HPDE6-E6E7 (cell line): ENCODE results near the gene GTF2H1.
"Not testable (repeated sequence)": the region's sequence is repeated elsewhere in the genome, so short reads cannot be mapped to it uniquely, and the experiment has no call there.

ENCODE experiments used
- DNase-seq: peaks from one replicate; pipeline ENCODE4 v3.0.0; 2011; ENCODE audit warnings: missing footprints; ENCODE audit errors: extremely low spot score

Gene GTF2H1

GRCh38 chr11:18319914-18320313, 2.5 kb upstream of the GTF2H1 start:
- DNase-seq = no peak

- no peak for DNase-seq
These were observed 1.8 kb upstream of the GTF2H1 start for GRCh38 chr11:18320617-18321016.

- no peak for DNase-seq
These were observed 794 bp upstream of the GTF2H1 start for GRCh38 chr11:18321578-18321968.

- no peak for DNase-seq
These were observed 627 bp downstream of the GTF2H1 start for GRCh38 chr11:18322818-18323570.

- not testable (repeated sequence) for DNase-seq
These were observed 1.5 kb downstream of the GTF2H1 start for GRCh38 chr11:18323881-18324280.

GRCh38 chr11:18324381-18324780, 2.0 kb downstream of the GTF2H1 start:
- no peak for DNase-seq

GRCh38 chr11:18329196-18329870, 7.0 kb downstream of the GTF2H1 start:
- DNase-seq = no peak

- no peak for DNase-seq
These were observed 8.6 kb downstream of the GTF2H1 start for GRCh38 chr11:18330921-18331320.

GRCh38 chr11:18332302-18332701, 9.9 kb downstream of the GTF2H1 start:
- DNase-seq = no peak

GRCh38 chr11:18332891-18333290, 10.5 kb downstream of the GTF2H1 start:
- no peak for DNase-seq

- no peak for DNase-seq
These were observed 25.2 kb downstream of the GTF2H1 start for GRCh38 chr11:18347471-18348125.

GRCh38 chr11:18352581-18352980, 30.2 kb downstream of the GTF2H1 start:
- no peak for DNase-seq

GRCh38 chr11:18358646-18359045, 36.3 kb downstream of the GTF2H1 start:
- no peak for DNase-seq

- no peak for DNase-seq
These were observed 38.8 kb downstream of the GTF2H1 start for GRCh38 chr11:18361154-18361553.

- DNase-seq = no peak
These were observed 42.2 kb downstream of the GTF2H1 start for GRCh38 chr11:18364495-18365073.

GRCh38 chr11:18365741-18366140, 43.4 kb downstream of the GTF2H1 start:
- no peak for DNase-seq

- no peak for DNase-seq
These were observed 43.9 kb downstream of the GTF2H1 start for GRCh38 chr11:18366286-18366685.

GRCh38 chr11:18367431-18367830, 45.1 kb downstream of the GTF2H1 start:
- DNase-seq = no peak

GRCh38 chr11:18368221-18368620, 45.9 kb downstream of the GTF2H1 start:
- no peak for DNase-seq

GRCh38 chr11:18369398-18369797, 47.0 kb downstream of the GTF2H1 start:
- DNase-seq = no peak

- DNase-seq = no peak
These were observed 48.9 kb downstream of the GTF2H1 start for GRCh38 chr11:18371279-18371678.

- DNase-seq = no peak
These were observed 49.8 kb downstream of the GTF2H1 start for GRCh38 chr11:18372201-18372600.

- no peak for DNase-seq
These were observed 52.6 kb downstream of the GTF2H1 start for GRCh38 chr11:18374956-18375355.
